Measurements from ENCODE around the gene PEG3. TPM values are rescaled to one million over a fixed set of nuclear protein-coding genes. Genes with fewer than 3 reads are reported as not detected.
A peak's percentile ranks its signal among the peaks of the same experiment; 100 is the strongest.

The PEG3 gene
- total and polyA plus RNA-seq, 2 of the 13 experiments (the other 11 are each of a cell fraction or from before 2014, with no cell fraction given), result 217 to 394 TPM

DNA sequence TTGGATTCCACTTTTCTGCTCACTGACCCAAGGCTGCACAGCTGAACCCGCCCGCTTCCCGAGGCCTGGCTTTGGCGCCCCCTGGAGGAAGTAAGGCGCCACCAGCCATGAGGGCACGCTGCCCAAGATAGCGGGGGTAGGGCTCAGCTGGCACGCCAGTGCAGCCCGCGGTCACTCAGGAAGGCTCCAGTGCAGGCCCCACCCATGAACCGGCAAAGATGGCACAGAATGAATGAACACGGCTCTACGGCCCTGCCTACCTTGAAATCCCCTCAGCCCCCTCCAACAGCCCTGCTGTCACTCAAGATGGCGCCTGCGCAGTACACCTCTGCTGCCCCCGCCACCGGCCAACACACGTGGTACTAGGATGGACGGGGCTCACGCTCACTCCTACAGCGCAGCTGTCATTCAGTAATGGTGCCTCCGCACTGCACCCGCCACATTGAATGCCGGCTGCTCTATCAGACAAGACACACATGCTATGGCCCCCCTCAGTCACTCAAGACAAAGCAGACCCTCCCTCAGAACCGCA lies 3.0 kb downstream of the PEG3 start:
- Histone ChIP-seq H3K27ac (ENCODE audit: extremely low read length, insufficient read depth, low read length) (peak overlapping the region; percentile 62), H3K4me2 (ENCODE audit: low read depth, low read length) (peak overlapping the region; percentile 67), H3K9ac (ENCODE audit: insufficient read depth, low read depth, low read length) (peak overlapping the region; percentile 93), H3K36me3 (replicated peaks in 1 of 2; ENCODE audit: control insufficient read depth in 1 of 2, insufficient read depth in 2 of 2, low read length in 2 of 2) (peaks cover 11 to 37% of the 10 kb centered on the region in 2 experiments), H3K4me3 (replicated peaks in 1 of 3; ENCODE audit: insufficient read depth in 1 of 3, low read depth in 2 of 3, low read length in 3 of 3) (peak overlapping the region; percentile 53 to 96 (median 84)), H3K27me3 (ENCODE audit: control insufficient read depth in 1 of 2, insufficient read depth in 2 of 2, low read length in 2 of 2) (no peaks in the 10 kb centered on the region), H3K79me2 (ENCODE audit: insufficient read depth, low read length) (peaks cover 94% of the 10 kb centered on the region), H4K20me1 (ENCODE audit: insufficient read depth, low read length) (peaks cover 73% of the 10 kb centered on the region), H3K4me1 (ENCODE audit: insufficient read depth, low read length) (peaks cover 49% of the 10 kb centered on the region), H2AFZ (ENCODE audit: low read length) (no peak overlapping the region), H3K9me3 (ENCODE audit: low read length) (no peaks in the 10 kb centered on the region)
- peak; percentile 28 for DNase-seq (ENCODE audit: low spot score)
- peak; percentile 3 for ATAC-seq
- no peak for FAIRE-seq
- in situ Hi-C loops (cut with HindIII; ENCODE audit: extremely low pct_ligation_motif_present, low pct_unique_long_range_greater_than_20kb), result loop anchor here (10.0 kb wide), 1 partner anchor 227 kb away; no protein-coding TSS in a partner anchor
- no TSS peak for BruUV-seq (replicated peaks)
- ChIA-PET CTCF (ENCODE audit: low intra/inter-chr PET ratio, low total read pairs) (interaction anchor here (1.2 kb wide), 1 partner anchor 80 kb away, joined by 3 read pairs; no protein-coding TSS in a partner anchor), POLR2A (interaction anchor here (1.1 to 5.1 kb wide), 3 partner anchors 43 to 232 kb away, joined by 4 to 52 read pairs (median 5); no protein-coding TSS in a partner anchor)
- 28% methylated on average over 7 of the region's 25 CpGs for WGBS (ENCODE audit: low lambda C conversion rate)
- intact Hi-C loops (cut with micrococcal nuclease; ENCODE audit: unreplicated experiment), result no loop called here
- TF ChIP-seq, protein P1, sequence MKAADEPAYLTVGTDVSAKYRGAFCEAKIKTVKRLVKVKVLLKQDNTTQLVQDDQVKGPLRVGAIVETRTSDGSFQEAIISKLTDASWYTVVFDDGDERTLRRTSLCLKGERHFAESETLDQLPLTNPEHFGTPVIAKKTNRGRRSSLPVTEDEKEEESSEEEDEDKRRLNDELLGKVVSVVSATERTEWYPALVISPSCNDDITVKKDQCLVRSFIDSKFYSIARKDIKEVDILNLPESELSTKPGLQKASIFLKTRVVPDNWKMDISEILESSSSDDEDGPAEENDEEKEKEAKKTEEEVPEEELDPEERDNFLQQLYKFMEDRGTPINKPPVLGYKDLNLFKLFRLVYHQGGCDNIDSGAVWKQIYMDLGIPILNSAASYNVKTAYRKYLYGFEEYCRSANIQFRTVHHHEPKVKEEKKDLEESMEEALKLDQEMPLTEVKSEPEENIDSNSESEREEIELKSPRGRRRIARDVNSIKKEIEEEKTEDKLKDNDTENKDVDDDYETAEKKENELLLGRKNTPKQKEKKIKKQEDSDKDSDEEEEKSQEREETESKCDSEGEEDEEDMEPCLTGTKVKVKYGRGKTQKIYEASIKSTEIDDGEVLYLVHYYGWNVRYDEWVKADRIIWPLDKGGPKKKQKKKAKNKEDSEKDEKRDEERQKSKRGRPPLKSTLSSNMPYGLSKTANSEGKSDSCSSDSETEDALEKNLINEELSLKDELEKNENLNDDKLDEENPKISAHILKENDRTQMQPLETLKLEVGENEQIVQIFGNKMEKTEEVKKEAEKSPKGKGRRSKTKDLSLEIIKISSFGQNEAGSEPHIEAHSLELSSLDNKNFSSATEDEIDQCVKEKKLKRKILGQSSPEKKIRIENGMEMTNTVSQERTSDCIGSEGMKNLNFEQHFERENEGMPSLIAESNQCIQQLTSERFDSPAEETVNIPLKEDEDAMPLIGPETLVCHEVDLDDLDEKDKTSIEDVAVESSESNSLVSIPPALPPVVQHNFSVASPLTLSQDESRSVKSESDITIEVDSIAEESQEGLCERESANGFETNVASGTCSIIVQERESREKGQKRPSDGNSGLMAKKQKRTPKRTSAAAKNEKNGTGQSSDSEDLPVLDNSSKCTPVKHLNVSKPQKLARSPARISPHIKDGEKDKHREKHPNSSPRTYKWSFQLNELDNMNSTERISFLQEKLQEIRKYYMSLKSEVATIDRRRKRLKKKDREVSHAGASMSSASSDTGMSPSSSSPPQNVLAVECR (CRISPR knock-in tag; IDR thresholded peaks at IDR 0.05; ENCODE audit: borderline replicate concordance), result peak; percentile 82
- no peak for TF ChIP-seq ZNF20 (CRISPR knock-in tag; IDR thresholded peaks at IDR 0.05)
- TF ChIP-seq TBL1XR1 (IDR thresholded peaks at IDR 0.05; ENCODE audit: borderline replicate concordance, low read length, partially characterized antibody), result peak; percentile 11
- TF ChIP-seq ZNF790 (CRISPR knock-in tag; IDR thresholded peaks at IDR 0.05; ENCODE audit: borderline replicate concordance), result no peak
- no peak for TF ChIP-seq ZNF547 (CRISPR knock-in tag; IDR thresholded peaks at IDR 0.05)
- TF ChIP-seq, protein P2, sequence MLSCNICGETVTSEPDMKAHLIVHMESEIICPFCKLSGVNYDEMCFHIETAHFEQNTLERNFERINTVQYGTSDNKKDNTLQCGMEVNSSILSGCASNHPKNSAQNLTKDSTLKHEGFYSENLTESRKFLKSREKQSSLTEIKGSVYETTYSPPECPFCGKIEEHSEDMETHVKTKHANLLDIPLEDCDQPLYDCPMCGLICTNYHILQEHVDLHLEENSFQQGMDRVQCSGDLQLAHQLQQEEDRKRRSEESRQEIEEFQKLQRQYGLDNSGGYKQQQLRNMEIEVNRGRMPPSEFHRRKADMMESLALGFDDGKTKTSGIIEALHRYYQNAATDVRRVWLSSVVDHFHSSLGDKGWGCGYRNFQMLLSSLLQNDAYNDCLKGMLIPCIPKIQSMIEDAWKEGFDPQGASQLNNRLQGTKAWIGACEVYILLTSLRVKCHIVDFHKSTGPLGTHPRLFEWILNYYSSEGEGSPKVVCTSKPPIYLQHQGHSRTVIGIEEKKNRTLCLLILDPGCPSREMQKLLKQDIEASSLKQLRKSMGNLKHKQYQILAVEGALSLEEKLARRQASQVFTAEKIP (CRISPR knock-in tag; IDR thresholded peaks at IDR 0.05; ENCODE audit: borderline replicate concordance), result no peak
- TF ChIP-seq HOXA3 (CRISPR knock-in tag; IDR thresholded peaks at IDR 0.05), result peak; percentile 18; the same call in 1 of the 2 replicates
- TF ChIP-seq ZNF451 (CRISPR knock-in tag; IDR thresholded peaks at IDR 0.05), result 0 out of 2 replicates have a peak, but pooled peaks have one; percentile 14
- TF ChIP-seq STAT5B (CRISPR knock-in tag; IDR thresholded peaks at IDR 0.05), result no peak
- TF ChIP-seq ZNF18 (CRISPR knock-in tag; IDR thresholded peaks at IDR 0.05; ENCODE audit: insufficient replicate concordance), result no peak
- TF ChIP-seq IKZF4 (CRISPR knock-in tag; IDR thresholded peaks at IDR 0.05; ENCODE audit: borderline replicate concordance, low read depth, not compliant biosample characterization), result no peak
- peak; percentile 41; the same call in 1 of the 2 replicates for TF ChIP-seq HDAC1 (CRISPR knock-in tag; IDR thresholded peaks at IDR 0.05)
- 0 out of 2 replicates have a peak, but pooled peaks have one; percentile 8 for TF ChIP-seq MYC (CRISPR knock-in tag; IDR thresholded peaks at IDR 0.05; ENCODE audit: borderline replicate concordance)

Data from HepG2 (cell line).